ENCODE results near the gene OGN.
"Not testable (repeated sequence)": the region's sequence is repeated elsewhere in the genome, so short reads cannot be mapped to it uniquely, and the experiment has no call there.

Gene OGN, protein sequence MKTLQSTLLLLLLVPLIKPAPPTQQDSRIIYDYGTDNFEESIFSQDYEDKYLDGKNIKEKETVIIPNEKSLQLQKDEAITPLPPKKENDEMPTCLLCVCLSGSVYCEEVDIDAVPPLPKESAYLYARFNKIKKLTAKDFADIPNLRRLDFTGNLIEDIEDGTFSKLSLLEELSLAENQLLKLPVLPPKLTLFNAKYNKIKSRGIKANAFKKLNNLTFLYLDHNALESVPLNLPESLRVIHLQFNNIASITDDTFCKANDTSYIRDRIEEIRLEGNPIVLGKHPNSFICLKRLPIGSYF

DNA sequence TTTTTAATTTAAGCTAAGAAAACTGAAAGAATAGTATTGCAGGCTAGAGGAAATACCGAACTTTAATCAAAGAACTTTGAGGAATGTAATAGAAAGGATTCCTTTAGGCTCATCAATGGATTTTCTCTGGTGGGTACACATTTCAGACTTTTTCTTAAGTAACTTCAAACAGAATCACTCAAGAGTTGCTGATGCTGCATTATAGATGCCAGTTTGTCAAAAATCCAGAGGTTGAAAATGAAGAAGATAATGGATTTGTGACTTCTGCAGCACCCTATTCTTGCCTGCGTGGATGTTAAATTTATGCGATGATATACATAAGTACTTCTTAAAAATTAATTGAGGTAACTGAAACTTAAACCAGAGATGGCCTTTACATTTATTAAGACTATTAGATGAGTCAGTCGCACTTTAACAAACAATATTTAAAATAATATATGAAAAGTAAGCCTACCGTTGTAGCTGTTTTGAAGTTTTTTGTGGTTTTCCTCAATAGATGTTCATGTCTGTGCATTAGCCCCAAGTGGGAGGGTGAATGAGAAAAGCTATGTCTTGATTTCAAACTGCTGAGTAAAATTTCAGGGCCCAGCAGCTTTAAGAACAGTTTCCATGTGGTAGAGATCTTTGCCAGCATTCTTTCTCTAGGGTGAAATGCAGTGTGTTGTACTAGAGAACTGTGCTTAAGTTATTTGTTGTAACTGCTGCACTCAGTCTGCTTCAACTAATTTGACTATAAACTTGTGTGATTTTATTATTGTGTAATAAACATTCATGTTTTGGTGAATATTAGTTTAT, at the start of gene OGN:
Gene OGN, minus strand, starts transcription at position 537 of the 795 bp plus-strand sequence. CDS start 1,171 bp downstream, outside the sequence.
- in situ Hi-C loops (cut with HindIII; ENCODE audit: low pct_ligation_motif_present, low pct_unique_long_range_greater_than_20kb, low sequenced_read_pairs): no loop called here
- DNase-seq: no peak

DNA sequence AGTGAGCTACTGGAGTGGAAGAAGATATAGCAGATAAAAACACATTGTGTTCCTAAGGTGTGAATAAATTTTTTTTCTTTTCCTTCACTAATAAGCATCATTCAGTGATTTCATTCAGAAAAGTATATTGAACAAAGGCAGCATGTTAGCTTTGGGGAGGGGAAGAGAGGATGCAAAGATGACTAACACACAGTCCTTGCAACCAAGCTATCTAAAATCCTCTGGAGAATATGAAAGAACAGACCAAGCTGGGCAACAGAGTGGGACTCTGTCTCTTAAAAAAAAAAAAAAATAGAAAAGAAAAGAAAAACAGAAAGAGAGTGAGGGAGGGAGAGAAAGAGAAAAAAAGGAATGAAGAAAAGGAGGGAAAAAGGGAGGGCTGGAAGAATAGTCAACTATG, 42.2 kb upstream of the OGN start:
- no peak for DNase-seq
- in situ Hi-C loops (cut with HindIII; ENCODE audit: low pct_ligation_motif_present, low pct_unique_long_range_greater_than_20kb, low sequenced_read_pairs): no loop called here

DNA sequence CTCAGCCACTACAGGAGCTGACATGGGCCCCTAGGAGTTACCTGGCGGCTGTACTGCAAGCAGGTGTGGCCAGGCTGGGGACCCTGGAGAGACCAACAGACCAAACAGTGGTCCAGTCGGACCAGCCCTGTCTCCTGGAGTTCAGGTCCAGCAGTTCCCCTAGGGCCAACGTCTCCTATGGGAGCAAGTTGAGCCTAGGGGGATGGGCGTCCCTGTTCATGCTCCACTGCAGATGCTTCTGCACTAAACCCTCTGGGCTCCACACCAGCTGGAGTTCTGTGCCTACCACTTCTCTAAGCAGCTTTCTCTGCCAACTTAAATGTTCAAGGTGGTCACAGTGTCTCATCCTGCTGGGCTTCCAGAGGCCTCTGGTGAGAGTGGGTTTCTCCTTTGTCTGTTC, 40.5 kb upstream of the OGN start:
- DNase-seq: no peak
- in situ Hi-C loops (cut with HindIII; ENCODE audit: low pct_ligation_motif_present, low pct_unique_long_range_greater_than_20kb, low sequenced_read_pairs): no loop called here

DNA sequence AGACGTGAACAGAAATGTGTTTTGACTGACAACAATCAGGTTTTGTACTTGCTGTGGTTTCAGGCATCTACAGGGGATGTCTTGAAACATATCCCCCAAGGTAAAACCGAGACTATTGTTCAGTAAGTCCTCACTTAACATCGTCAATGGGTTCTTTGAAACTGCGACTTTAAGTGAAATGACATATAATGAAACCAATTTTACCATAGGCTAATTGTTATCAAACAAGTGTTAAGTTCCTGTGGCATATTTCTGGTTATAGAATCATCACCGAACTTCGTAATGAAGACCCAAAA, 36.3 kb upstream of the OGN start:
- in situ Hi-C loops (cut with HindIII; ENCODE audit: low pct_ligation_motif_present, low pct_unique_long_range_greater_than_20kb, low sequenced_read_pairs): no loop called here
- no peak for DNase-seq

DNA sequence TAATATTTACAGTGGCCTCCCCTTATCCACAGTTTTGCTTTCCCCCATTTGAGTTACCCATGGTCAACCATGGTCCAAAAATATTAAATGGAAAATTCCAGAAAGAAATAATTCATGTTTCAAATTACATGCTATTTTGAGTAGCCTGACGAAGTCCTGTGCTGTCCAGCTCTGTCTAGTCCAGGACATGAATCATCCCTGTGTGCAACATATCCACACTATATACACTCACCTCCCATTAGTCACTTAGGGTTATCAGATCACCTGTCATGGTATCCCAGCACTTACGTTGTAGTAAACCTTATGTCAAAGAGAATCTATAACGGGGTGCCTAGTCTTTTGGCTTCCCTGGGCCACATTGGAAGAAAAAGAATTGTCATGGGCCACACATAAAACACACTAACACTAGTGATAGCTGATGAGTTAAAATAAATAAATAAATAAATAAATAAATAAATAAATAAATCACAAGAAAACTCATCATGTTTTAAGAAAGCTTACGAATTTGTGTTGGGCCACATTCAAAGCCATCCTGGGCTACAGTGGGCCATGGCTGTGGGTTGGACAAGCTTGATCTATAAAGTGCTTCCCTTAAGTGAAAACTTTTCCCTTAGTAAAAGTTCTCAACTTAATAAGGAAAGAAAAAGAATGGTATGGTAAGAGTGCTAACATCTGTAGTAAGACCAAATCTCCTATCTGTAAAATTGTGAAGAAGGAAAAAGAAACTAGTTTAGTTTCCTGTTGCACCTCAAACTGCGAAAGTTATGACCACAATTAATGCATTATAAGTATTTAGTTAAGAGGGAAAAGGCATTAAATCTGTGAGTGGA, 35.8 kb upstream of the OGN start:
- in situ Hi-C loops (cut with HindIII; ENCODE audit: low pct_ligation_motif_present, low pct_unique_long_range_greater_than_20kb, low sequenced_read_pairs): no loop called here
- no peak for DNase-seq

DNA sequence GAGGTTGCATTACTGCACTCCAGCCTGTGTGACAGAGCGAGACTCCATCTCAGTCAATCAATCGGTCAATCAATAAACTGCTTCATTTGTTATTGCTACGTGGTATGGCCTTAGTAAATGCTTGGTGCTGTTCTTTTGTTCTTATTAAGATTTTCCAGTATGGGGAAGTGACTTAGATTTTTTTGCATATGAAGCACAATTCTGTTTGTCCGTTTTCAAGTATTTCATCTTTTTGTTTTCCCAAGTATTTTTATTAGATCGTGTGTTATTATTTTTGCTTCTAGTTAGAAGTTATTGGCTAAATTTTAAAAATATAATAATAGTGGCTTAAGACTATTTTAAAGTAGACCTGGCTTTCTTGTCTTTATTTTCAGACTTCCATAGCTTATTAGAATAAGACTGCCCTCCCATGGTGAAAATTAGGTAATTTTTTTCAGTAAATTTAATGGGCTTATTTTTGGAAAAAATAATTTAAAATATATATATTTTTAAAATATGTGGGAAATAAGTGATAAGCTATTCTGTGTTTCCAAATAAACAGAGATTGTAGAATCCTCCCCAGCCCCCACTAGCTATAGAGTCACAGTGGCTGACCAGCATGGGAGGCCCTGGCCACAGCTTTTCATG, 34.6 kb upstream of the OGN start:
- DNase-seq: peak; percentile 23
- in situ Hi-C loops (cut with HindIII; ENCODE audit: low pct_ligation_motif_present, low pct_unique_long_range_greater_than_20kb, low sequenced_read_pairs): no loop called here

DNA sequence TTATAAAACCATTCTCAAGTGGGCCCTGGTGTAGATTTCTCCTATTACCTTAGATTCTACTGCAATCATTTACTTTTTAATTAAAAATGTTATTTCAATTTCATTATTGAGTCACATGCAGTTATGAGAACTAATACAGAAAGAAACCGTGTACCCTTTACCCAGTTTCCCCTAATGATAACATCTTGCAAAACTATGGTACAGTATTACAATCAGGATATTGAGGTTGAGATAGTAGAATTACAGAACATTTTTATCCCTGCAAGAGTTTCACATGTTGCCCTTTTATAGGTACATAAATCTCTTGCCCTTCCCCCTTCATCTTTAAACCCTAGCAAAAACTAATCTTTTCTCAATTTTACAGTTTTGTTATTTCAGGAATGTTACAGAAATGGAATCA, 30.9 kb upstream of the OGN start:
- in situ Hi-C loops (cut with HindIII; ENCODE audit: low pct_ligation_motif_present, low pct_unique_long_range_greater_than_20kb, low sequenced_read_pairs): no loop called here
- DNase-seq: no peak

DNA sequence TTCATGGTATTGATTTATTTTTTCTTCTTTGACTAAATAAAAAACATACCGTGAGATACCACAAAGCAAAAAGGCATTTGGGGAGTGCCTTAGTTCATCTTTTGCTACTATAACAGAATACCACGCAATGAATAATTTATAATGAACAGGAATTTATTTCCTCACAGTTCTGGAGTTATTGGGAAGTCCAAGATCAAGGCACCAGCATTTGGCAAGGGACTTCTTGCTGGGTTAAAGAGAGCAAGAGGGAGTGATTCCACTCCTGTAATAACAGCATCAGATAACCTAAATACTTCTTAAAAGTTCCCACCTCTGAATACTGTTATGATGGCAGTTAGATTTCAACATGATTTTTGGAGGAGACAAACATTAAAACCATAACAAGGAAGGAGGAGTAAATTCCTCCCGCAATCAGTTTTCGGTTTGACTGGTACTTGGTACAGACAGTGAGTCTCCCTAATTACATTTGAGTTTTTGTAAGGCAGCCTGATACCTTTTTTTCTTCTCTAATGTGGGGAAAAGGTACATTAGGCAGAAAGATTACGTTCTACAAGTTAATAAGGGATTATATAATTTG, 28.7 kb upstream of the OGN start:
- DNase-seq: no peak
- in situ Hi-C loops (cut with HindIII; ENCODE audit: low pct_ligation_motif_present, low pct_unique_long_range_greater_than_20kb, low sequenced_read_pairs): no loop called here

DNA sequence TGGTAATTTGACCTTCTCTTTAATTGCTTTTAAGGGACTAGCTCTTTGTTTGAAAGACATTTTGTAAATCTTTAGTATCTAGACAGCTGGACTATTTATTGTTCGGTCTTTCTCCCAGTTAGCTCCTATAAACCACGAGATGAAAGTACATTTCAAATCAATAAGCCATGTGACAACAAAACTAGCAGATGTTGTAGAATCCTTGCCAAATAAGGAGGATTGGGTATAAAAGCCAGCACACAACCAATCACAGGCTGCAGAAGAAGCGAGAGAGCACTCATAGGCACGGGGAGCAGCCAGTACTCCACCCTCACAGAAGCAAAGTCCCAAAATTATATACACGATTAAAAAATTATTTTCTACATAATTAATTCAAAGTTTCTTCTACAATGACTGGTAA, 28.0 kb upstream of the OGN start:
- in situ Hi-C loops (cut with HindIII; ENCODE audit: low pct_ligation_motif_present, low pct_unique_long_range_greater_than_20kb, low sequenced_read_pairs): no loop called here
- DNase-seq: no peak

DNA sequence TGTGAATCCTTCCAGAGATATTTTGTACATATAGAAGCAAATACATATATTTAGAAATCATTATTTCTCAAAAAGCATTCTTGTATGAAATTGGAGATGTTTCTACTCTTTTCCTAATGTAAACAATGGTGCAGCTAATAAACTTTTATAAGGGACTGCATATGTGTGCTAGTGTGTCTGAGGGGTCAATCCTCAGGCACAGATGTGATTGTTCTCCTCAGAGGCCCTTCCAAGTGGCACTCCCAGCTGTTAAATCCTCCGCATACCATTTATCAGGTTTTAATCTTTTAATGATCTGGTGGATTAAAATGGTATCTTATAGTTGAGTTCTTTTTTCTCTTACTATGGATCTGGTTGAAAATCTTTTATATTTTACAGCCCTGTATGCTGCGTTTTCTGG, 25.5 kb upstream of the OGN start:
- no peak for DNase-seq
- in situ Hi-C loops (cut with HindIII; ENCODE audit: low pct_ligation_motif_present, low pct_unique_long_range_greater_than_20kb, low sequenced_read_pairs): no loop called here

DNA sequence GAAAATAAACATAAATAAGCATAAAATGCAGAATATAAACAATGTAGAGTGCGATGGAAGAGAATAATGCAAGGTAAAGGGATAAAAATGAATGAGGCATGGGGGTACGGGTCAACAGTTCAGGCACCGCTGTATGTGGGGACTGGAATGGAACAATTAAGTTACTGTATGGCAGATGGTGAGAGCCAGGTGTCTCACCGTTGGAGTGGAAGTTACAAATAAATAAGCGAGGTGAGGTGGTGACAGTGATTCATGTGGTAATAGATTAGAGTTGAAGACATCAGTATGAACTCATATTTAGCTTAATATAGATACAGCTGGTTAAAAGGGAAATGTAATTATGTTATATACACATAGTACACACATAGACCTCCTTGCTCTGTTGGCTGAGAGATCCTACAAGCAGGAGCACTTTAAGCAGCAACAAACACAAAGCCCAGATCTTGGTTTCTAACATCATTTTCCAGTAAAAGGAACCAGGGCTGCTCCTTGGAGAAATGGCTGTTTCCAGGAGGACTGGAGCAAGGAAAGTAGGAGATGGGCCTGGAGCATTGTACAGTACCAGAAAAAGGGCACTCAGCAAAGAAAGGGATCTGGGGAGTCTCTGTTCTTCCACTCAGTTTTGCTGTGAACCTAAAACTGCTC, 22.2 kb upstream of the OGN start:
- in situ Hi-C loops (cut with HindIII; ENCODE audit: low pct_ligation_motif_present, low pct_unique_long_range_greater_than_20kb, low sequenced_read_pairs): no loop called here

DNA sequence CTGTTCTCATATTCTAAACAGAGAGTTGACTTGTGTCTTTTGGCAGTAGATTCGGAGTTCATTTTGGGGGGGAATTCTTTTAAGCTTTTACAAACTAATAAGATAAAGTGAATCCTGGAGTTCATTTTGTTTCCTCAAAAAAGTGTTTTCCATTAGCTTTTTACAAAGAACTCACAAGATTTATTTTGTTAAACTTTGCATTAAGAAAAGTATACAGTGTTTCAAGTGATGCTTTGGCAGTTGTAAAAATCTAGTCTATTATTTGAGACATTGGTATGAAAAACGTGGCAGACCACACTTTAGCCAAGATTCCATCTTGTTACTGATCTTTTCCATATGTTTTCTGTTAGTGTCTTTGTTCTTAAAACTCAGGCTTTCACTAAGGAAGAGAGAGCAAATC, 21.1 kb upstream of the OGN start:
- in situ Hi-C loops (cut with HindIII; ENCODE audit: low pct_ligation_motif_present, low pct_unique_long_range_greater_than_20kb, low sequenced_read_pairs): no loop called here
- no peak for DNase-seq

More for the DNA sequence above, 22.2 kb upstream of the OGN start:
- no peak for DNase-seq

DNA sequence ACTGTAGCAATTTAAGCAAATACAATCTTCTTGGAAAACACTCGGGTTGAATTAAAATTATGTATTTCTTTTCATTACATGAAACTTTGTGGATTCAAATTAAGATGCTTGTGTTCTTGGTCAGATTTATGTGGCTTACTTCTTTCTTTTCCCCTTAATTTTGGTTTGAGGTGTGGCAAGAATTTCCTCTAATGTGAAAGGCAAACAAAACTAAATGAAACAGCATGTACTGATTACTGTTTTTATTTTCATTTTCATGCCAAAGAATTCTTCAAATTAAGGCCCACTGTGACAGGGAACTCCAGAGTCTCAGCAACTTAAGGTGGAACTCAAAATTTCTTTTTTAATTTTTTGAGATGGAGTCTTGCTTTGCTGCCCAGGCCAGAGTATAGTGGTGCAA, 20.0 kb upstream of the OGN start, which contains the start of gene OMD:
Gene OMD, minus strand, starts transcription at position 132 of the 400 bp plus-strand sequence. CDS start 6,913 bp downstream, outside the sequence.
- no peak for DNase-seq
- in situ Hi-C loops (cut with HindIII; ENCODE audit: low pct_ligation_motif_present, low pct_unique_long_range_greater_than_20kb, low sequenced_read_pairs): no loop called here

DNA sequence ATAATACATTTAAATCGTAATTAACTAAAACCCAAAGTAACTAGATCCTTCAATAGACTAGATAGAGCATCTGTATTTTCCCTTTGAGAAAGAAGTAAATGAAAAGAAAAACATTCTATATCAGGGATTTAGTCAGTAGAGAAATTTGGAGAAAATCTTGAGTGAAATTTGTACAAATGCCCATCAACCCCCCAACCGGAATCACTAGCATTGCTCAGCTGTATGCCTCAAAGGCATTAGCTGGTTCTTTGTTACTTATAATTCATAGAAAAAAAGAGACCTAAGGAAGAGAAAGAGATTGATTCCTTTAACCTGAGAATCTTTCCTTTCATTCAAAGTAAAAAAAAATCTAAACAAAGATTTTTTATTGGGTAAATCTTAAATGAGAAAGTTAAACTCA, 19.2 kb upstream of the OGN start:
- no peak for DNase-seq
- in situ Hi-C loops (cut with HindIII; ENCODE audit: low pct_ligation_motif_present, low pct_unique_long_range_greater_than_20kb, low sequenced_read_pairs): no loop called here

DNA sequence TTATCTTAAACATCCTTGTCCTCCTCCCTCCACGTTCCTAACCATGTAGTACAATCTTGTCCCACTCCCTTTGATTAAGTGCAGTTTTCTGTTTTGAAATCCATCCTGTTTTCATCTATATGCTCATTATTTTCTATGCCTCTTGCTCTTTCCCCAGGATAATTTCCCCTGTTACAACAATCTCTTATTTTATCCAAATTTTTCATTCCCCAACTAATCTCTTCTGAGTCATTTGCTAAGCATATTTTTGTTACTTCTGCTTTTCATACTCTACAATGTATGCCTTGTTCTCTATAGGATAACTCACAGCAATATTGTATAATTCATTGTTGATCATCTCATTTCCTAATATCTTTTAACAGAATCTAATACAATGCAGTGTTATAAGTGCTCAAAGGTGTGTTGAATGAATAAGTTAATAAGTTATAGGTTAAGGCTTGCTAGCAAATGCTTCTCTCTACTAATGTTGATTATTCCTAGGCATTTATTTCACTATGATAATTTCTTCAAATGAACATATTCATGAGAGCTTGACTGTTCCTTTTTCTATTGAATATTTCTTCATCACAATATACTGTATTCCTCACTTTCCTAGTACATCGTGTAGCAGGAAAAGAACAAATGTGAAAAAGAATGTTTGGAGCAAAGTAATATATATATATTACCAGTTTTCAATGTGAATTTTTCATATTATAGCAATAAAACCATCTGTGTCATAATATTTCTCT, 18.4 kb upstream of the OGN start:
- in situ Hi-C loops (cut with HindIII; ENCODE audit: low pct_ligation_motif_present, low pct_unique_long_range_greater_than_20kb, low sequenced_read_pairs): no loop called here
- DNase-seq: no peak

DNA sequence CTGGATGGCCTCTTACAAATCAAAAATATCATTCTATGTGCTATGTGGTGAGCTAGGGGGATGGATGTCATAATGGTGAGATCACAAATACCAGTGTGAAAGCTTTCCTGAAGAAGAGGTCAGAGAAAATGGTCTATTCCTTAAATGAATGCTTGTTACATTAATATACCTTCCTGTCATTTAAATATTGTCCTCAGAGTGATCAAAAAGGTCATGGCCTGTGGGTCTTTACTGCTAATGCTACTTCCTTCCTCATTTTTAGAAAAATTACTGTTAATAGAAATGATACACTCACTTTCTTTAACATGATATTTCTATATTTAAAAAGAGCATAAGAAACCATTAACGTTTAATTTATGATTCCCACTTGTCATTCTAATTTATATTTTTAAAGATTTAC, 10.2 kb upstream of the OGN start:
- DNase-seq: no peak
- in situ Hi-C loops (cut with HindIII; ENCODE audit: low pct_ligation_motif_present, low pct_unique_long_range_greater_than_20kb, low sequenced_read_pairs): no loop called here

DNA sequence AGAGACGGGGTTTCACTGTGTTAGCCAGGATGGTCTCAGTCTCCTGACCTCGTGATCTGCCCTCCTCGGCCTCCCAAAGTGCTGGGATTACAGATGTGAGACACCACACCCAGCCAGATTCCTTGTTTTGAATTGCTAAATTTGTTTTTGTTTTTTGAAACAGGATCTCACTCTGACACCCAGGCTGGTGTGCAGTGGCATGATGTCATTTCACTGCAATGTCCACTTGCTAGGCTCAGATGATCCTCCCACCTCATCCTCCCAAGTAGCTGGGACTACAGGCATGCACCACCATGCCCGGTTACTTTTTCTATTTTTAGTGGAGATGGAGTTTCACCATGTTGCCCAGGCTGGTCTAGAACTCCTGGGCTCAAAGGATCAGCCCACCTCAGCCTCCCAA, 6.8 kb upstream of the OGN start:
- DNase-seq; in situ Hi-C loops (cut with HindIII; ENCODE audit: low pct_ligation_motif_present, low pct_unique_long_range_greater_than_20kb, low sequenced_read_pairs): not testable (repeated sequence)

Measured in ACHN (cell line).